Type B pancreatic cell (in vitro differentiated cells): ENCODE measurements around the gene P4HB. TPM values are rescaled to one million over a fixed set of nuclear protein-coding genes. Genes with fewer than 3 reads are reported as not detected.

ENCODE experiments used
- DNase-seq: peaks from one replicate; pipeline ENCODE4 v3.0.0; 2021; ENCODE audit warnings: mixed read lengths; ENCODE audit not compliant: unreplicated experiment; ENCODE audit errors: extremely low spot score
- H3K27ac Mint-ChIP-seq: 2 replicates; pipeline ENCODE4 v1.8.0; 2021; ENCODE audit warnings: mild to moderate bottlenecking, mixed read lengths
- H3K27me3 Mint-ChIP-seq: 2 replicates; pipeline ENCODE4 v1.8.0; 2021; ENCODE audit warnings: mixed read lengths
- H3K36me3 Mint-ChIP-seq: 2 replicates; pipeline ENCODE4 v1.8.0; 2021; ENCODE audit warnings: mixed read lengths
- H3K4me1 Mint-ChIP-seq: one replicate; pipeline ENCODE4 v1.8.0; 2021; ENCODE audit warnings: mixed read lengths; ENCODE audit not compliant: unreplicated experiment
- H3K4me3 Mint-ChIP-seq: 2 replicates; pipeline ENCODE4 v1.8.0; 2021; ENCODE audit warnings: mild to moderate bottlenecking, mixed read lengths
- H3K9me3 Mint-ChIP-seq: 2 replicates; pipeline ENCODE4 v1.8.0; 2021; ENCODE audit warnings: mixed read lengths
- CTCF ChIP-seq: fragments of 200-600 bp; sonication (generic); conservative IDR thresholded peaks from 2 replicates; pipeline ENCODE4 v1.5.0; 2021; ENCODE audit warnings: antibody characterized with exemption, mild to moderate bottlenecking
- total RNA-seq: library from RNA; stranded (reverse); gene quantifications from 2 replicates; pipeline ENCODE4 v1.2.1, GENCODE V29; 2021; ENCODE audit warnings: low replicate concordance

The P4HB gene
- total RNA-seq, 1 donor from 2014 or later, result 555 TPM

DNA sequence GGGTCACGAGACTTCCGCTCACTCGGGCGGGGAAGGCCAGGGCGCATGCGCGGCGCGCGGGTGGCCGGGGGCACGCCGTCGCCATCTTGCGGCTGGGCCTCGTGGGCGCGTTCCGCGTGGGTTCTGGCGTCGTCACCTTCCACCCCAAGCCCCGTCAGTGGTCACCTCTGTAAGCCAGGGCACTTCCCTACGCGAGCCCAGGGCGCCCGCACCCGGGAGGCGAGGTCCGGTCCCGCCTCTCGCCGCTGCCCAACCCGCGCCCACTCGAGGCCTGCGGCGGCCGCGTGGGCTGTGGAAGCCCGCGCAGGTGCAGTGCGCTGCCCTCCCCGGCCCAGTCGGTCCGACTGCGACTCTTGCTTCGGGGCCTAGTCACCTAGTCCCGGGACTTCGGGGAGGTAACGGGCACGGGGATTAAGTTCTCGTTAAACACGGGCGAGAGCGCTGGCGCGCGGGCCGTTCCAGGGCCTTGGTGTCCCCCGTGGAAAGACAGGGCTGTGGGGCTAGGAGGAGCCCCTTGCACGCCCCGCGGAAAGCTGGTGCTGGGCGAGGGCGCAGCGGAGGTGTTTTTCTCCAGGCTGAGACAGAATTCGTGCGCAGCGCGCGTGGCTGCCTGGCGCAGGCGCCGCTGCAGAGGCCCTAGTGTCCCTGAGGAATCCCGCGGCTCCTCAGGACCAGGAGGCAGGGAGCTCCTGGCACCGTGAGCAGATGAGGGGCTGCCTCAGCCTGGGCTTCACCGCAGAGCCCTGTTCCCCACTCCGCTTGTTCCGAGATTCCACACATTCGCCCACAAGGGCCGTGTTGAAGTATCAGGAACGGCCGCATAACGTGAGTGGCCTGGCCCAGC lies 11.3 kb upstream of the P4HB start:
- no peaks in the 10 kb centered on the region for H3K27me3 Mint-ChIP-seq
- H3K4me1 Mint-ChIP-seq, result peaks cover 11% of the 10 kb centered on the region
- H3K27ac Mint-ChIP-seq, result peak overlapping the region; percentile 90
- peak overlapping the region; percentile 89 for H3K4me3 Mint-ChIP-seq
- DNase-seq, result peak; percentile 95
- no peaks in the 10 kb centered on the region for H3K9me3 Mint-ChIP-seq
- peak; percentile 27 for TF ChIP-seq CTCF
- H3K36me3 Mint-ChIP-seq, result no peaks in the 10 kb centered on the region

DNA sequence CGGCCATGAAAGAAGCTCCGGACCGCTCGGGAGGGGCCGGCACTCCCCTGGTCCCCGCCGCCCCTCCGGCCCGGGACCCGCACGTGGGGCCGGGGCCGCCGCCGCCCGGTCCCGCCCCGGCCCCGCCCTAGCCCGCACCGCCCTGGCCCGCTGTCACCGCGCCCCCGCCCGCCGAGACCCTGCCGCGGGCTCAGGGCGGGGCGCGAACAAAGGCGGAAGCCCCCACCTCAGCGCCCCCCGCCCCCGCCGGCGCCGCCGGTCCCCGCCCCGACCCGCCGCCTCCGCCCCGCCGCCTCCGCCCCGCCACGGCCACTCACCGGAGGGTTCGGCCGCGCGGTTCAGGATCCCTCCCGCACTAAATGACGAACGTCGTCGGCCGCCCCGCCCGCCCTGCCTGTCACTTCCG lies 10.6 kb upstream of the P4HB start, which contains the start of gene ARHGDIA:
Gene ARHGDIA, minus strand, starts transcription at position 357 of the 406 bp plus-strand sequence. CDS start 1,407 bp downstream, outside the sequence.
- Mint-ChIP-seq H3K9me3 (no peaks in the 10 kb centered on the region), H3K4me1 (peaks cover 11% of the 10 kb centered on the region), H3K27me3 (no peaks in the 10 kb centered on the region), H3K36me3 (no peaks in the 10 kb centered on the region), H3K27ac (peak within 1 kb of the TSS; percentile 90), H3K4me3 (peak within 1 kb of the TSS; percentile 89)
- TF ChIP-seq CTCF, result no peak
- DNase-seq, result no peak

GRCh38 chr17:81870131-81870980 lies 10.0 kb upstream of the P4HB start:
- peak overlapping the region; percentile 89 for H3K27ac Mint-ChIP-seq
- no peaks in the 10 kb centered on the region for H3K36me3 Mint-ChIP-seq
- H3K4me1 Mint-ChIP-seq, result peaks cover 11% of the 10 kb centered on the region
- H3K4me3 Mint-ChIP-seq, result peak overlapping the region; percentile 89
- no peaks in the 10 kb centered on the region for H3K27me3 Mint-ChIP-seq
- H3K9me3 Mint-ChIP-seq, result no peaks in the 10 kb centered on the region
- DNase-seq, result no peak
- no peak for TF ChIP-seq CTCF

GRCh38 chr17:81869221-81870130 lies 9.1 kb upstream of the P4HB start:
- Mint-ChIP-seq H3K4me3 (peak overlapping the region; percentile 89), H3K27me3 (no peaks in the 10 kb centered on the region), H3K27ac (peak overlapping the region; percentile 90), H3K36me3 (no peaks in the 10 kb centered on the region), H3K4me1 (peaks cover 11% of the 10 kb centered on the region), H3K9me3 (no peaks in the 10 kb centered on the region)
- TF ChIP-seq CTCF, result peak; percentile 96
- no peak for DNase-seq

- Mint-ChIP-seq H3K9me3 (no peaks in the 10 kb centered on the region), H3K36me3 (peaks cover under 1% of the 10 kb centered on the region), H3K4me1 (peaks cover 11% of the 10 kb centered on the region), H3K27ac (peak overlapping the region; percentile 90), H3K27me3 (no peaks in the 10 kb centered on the region), H3K4me3 (peak overlapping the region; percentile 66)
- no peak for TF ChIP-seq CTCF
- DNase-seq, result no peak
These were observed 8.4 kb upstream of the P4HB start for GRCh38 chr17:81868674-81869220.
